Activated CD4-positive, alpha-beta T cell treated with anti-CD3 and anti-CD28 coated beads, Interleukin-2, Interleukin-4, amounts not matched to agents 100 ng/mL and 50 ng/mL, durations not matched to agents 16 hours and 8 hours (primary cell): ENCODE measurements around the gene PNCK.

Experiments used
- DNase-seq: peaks from one replicate; pipeline ENCODE4 v3.0.0-alpha.2; 2020; ENCODE audit warnings: low spot score

PNCK gene

DNA sequence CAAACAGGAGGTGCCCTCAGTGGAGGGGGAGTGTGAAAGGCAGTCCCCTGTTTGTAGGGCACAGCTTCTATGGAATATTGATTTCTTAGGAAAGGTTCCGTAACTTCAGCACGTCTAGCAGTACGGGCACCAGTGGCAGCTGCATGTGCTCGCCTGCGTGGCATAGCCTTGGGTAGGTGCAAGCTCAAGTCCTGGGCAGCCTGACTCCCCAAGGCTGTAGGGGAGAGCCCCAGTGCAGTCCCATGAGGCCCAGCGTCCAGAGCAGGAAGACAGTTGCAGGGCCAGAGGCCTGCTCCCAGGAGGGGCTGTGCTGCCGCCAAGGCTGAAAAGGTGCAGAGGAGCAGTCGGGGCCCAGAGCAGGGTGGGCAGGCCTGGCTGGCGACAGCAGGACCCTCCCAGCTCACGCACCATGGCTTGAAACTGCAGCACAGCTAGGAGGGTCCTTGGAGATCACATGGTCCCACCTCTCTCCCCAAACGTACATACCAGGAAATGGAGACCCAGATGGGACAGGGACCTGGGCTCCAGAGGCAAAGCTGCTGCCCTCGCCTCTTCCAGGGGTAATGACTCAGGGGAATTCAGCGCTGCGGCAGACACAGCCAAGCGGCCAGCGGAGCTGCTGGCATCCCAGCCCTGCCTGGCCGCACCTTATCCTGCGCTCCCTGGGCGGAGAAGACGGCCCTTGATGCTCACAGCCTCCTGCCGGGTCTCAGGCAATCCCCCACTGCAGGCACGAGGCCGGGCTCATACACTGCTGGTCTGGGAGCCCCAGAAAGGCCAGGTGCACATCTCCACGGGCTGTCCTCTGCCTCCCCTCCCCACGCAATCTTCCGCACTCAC lies 32.7 kb downstream of the PNCK start:
- no peak for DNase-seq

DNA sequence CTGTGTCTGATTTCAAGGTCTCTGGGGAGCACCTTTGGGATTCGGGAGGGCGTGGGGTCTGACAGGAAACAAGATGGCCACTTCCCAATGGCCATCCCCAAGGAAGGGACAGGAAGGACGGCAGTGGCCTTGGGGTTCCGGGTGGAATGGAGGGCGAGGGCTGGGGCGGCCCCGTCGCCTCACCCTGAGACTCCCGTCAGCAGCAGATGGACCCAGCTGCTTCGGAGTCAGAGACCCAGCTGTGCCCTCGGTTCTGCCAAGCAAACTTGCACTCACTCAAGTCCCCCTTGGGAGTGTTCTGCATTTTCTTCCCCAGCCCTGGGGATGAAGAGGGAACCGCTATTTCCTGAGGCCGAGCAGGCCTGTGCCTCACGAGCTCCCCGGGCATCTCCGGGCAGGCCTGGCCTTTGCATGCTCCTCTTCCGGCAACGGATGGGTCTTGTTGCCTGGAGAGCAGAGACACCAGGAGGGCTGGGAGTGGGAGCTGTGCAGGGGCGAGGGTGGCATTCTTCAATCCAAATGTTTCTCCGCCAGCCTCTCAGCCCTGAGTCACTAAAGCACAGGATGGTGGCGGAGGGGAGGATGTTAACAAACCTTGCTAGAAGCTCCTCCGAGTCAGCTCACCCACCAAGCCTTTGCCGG lies 33.4 kb downstream of the PNCK start:
- no peak for DNase-seq

DNA sequence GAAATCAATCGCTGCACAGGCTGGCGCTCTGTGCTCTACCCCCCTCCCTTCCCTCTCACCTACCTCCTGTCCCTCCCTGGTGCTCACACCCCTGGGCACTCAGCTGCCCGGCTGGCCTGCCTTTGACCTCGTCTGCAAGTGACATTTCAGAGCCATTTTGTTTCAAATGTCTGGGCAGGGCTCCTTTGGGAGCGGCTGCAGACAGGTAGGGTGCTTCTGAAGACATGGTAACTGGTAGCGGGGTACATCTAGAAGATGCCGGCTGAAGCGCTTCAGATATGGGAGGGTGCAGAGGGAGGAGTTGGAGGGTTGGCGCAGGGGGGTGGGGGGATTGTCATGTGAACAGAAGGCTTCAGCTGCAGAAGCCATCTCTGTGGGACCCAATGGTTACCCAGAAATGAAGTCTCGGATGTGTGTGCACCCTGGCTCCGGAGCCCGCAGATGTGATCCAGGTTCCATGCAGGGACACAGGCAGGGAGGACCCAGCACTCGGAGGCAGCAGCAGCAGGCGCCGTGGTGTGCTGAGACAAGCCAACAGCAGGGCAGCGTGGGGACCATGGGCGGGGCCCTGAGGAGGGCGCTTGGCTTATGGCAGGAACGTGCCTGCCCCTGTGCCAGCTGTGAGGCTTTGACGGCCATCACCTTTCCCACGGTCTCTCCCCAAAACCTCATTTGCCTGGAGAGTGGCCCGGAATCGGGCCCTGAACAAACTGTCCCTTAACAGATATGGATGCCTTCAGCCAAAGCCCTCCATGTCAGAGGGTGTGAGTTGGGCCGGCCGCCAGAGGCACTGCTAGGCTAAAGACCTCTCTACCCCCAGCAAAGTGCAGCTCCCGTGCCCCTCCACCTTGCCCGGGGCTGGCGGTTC lies 34.2 kb downstream of the PNCK start:
- no peak for DNase-seq

DNA sequence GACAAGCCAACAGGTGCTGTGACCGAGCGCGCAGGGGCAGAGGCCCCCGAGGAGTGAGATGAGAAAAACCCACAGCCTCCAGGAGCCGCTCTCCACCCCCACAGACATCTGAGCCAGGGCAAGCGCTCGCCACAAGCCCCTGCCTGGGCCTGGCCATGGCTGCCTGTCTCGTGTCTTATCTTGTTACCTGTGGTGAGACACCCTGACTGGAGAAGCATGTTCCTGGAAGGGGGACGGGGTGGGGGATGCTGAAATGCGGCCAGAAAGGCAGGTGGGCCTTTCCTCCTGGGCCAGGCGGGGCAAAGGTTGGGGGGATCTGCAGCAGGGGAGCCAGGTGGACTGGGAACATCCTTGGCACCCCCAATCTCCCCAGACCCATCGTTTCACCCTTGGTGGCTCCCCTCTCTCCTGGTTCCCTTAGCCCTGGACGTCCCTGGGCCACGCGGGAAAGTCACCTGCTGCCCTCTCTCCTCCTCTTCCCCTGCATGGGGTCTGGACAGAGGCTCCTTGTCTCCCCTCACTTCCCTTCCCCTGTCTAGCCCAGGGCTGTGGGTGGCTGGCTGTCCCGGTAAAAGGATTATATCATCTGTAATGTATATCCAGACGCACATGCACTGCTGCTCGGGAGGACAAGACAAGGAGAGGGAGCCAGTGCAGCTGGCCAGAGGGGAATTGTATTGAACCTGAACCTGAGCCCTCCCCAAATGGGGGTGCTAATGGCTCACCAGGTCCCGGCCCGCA lies 35.0 kb downstream of the PNCK start:
- DNase-seq: no peak

DNA sequence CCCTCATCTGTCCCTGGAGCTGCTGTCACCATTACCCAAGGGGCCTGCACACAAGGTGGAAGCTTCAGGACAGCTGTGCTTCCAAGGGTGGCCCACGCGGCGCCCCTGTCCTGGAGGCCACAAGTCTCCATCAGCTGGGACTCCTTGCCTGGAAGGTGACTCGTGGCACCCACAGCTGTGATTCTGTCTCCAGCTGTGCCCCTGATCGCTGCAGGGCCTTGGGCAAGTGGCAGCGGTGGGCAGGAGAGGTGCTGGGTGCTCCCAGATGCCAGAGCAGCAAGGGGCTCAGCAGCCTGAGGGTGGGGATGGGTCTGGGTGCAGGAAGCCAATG lies 35.6 kb downstream of the PNCK start:
- no peak for DNase-seq

DNA sequence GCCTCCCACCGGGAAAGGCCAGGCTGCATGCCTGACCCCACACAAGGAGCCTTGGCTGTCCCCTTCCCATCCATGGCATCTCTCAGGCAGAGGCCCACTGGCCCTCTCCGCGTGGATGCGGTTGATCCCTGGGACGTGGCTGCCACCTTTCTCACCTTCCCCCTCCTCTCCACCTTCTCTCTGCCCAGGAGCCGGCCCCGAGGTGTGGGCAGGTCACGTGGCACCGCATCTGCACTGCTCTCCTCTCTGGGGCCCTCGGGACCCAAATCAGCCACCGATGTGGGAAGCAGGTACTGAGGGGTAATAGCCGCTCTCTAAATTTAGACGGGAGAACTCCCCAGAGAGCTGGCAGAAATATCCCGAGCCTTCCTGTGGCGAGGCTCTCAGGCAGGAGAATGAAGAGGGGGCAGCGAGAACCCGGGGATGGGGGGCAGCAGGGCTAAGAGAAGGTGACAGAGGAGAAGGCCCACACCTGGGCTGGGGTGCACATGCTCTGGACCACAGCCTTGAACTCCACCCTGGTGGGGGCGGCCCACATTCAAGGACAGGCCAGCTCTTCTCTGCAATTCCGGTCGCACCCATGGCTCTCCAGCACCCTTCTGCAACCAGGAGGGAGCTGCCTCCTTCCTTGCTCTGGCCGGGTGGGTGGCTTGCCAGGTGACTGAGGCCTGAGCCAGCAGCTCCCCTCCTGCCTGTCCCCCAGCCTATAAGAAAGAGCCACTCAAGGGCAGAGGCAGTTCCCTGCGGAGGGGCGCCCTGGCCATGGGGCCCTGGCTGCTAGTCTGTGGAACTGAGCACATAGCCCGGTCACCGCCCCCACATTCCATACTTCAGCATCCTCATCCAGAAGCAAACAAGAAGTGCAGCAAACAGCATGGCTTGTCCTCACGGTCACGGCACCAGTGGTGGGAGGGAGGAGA lies 36.2 kb downstream of the PNCK start:
- no peak for DNase-seq

DNA sequence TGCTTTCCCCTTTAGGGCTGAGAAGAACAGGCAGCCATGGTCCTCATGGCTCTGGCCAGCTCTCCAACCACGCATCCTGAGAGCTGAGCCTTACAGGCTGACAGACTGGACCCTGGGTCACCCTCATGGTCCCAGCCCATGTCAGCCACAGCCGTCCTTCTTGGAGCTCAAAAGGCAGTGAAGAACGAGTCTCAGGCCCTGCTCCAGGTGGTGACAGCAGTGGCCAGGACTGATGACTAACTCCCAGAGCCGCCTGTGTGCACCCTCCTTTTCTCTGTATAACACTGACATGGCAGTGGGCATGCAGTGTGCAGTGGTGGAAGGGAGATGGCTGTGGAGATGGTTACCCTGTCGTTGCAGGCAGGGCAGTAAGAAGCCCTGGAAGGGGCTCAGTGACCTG lies 36.9 kb downstream of the PNCK start:
- no peak for DNase-seq

DNA sequence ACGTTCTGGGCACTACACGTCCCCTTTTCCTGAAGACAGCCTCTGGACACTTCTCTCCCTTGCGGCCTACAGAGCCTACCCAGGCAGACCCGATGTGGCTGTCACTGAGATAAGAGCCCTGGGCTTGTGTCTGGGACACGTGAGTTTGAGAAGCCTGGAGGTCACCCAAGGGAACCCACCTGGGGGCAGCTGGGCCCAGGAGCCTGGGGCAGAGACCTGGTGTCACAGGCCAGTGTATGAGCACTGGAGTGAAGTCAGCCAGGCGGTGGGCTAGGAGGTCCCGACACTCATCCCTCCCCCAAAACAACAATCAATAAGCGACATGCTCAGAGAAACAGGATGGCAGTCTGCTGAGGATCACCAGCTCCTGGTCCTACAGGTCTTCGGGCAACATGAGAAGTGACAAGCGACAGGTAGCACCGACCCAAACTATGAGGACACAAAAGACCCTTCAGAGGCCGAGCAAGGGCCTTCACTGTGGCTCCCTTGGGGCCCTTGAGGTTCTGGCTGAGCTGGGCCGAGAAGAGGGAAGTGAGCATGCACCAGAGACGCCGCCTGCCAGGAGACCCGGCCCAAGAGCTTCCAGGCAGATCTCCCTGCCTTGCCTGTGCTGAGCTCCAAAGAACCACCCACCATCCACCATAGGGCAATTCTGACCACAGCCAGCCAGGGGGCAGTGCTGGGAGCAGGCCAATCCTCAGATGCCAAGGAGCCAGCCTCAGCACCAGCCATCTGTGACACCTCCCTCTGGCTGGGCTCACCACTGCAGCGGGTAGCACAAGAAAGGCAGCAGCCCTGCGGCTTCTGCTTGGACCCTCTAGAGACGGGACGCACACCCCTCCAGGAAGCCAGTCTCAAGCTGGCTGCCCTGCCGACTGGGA lies 37.6 kb downstream of the PNCK start:
- DNase-seq: peak; percentile 33

DNA sequence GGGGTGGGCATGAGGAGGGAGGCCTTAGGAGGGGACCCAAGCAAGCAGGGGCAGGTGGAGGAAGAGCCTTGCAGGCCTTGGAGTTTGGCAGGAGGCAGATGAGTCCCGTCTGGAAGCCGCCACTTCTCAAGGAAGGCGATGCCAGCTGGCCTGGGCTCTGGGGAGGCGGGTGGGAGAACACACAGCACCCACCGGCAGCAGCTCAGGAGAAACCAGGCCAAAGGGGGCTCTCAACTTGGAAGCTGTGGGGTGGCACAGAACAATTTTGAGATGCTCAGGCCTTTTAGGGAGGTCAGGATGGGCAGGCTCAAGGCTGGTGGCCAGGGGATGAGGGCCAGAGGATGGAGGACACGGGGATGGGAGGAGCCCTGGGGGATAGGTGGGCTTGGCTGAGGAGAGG lies 38.2 kb downstream of the PNCK start:
- no peak for DNase-seq

DNA sequence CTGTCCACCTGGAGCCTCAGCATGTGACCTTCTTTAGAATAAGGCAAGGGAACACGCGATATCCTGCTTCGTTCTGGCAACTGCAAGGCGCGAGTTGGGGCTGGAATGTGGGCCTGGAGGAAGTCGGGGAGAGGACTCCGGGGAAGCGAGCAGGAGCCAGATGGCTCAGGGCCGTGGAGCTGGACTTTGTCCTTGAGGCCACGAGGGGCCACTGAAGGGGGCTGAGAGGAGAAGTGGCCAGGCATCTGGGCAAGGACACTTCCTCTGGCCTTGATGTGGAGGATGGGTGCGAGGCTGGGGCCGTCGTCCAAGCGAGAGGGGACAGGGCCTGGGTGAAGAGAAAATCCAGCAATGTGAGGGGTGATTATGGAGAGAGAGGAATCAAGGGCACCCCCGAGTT lies 38.8 kb downstream of the PNCK start:
- DNase-seq: no peak

DNA sequence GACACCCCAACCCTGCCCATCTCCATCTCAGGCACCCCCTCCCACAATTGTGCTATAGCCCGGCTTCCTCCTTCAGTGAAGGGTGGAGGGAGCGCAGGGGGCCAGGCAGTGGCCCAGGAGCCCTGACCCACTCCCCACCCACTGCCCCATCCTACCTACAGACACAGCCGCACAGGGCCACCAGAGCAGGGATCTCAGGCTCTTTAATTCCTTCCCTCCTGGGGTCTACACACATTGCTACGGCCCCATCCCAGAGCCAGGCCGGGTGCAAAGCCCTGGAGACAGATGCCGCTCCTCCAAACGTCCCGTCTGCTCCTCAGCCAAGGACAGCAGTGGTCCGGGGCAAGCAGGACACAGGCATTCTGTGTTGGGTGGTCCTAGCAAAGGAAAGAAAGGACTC lies 39.4 kb downstream of the PNCK start:
- DNase-seq: no peak

DNA sequence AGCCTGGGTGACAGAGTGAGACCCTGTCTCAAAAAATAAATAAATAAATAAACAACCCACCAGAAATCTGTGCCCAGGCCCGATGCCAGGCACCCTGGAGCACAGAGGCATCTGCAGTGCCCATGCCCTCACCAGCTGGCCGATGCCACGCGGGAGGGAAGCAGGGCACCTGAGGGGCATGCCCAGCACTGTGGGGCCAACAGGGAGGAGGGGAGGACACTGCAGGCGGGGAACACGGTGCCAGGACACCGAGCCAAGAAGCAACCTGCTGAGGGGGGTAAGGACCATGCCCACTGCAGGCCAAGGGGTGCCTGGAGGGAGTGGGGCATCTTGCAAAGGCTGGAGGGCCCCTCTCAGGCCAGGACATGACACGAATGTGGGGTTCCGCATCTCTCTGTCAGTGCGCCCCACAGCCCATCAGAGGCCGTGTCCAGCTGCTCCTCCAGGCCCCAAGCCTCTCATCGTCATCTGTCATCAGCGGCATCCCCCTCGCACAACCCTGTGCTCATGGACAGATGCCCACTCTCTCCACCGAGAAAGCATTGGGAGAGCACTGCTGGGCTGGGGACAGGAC lies 39.9 kb downstream of the PNCK start:
- DNase-seq: no peak

DNA sequence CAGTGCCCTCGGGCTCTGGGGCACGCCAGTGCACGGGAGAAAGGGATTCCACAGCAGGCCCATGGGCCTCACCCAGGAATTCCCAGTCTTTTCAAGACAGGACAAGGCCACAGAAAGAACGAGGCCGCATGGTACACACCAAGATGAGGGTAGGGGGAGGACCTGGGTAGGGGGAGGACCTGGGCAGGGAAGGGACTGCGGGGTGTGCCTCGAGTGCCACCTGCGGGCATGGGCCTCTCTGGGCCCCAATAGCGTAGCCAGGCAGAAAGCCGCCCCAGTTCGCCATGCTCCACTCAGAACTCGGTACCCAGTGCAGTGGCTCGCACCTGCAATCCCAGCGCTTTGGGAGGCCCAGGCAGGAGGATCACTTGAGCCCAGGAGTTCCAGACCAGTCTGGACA lies 40.6 kb downstream of the PNCK start:
- no peak for DNase-seq

DNA sequence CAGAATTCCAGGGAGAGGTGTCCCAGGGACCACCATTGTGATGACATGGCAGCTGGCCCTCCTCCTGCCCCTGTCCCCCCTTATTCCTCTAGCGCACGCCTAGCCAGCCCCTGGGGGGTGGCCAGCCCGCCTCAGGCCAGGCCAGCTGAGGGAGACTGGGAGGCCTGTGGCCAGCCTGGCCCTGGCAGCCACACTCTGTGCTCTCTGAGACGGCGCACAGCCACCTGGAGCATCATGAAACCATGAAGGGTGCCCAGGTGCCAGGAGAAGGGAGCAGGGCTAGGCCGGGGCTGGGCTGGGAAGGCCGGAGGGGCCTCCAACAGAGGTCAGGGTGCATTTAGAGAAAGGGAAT lies 41.0 kb downstream of the PNCK start:
- DNase-seq: no peak

DNA sequence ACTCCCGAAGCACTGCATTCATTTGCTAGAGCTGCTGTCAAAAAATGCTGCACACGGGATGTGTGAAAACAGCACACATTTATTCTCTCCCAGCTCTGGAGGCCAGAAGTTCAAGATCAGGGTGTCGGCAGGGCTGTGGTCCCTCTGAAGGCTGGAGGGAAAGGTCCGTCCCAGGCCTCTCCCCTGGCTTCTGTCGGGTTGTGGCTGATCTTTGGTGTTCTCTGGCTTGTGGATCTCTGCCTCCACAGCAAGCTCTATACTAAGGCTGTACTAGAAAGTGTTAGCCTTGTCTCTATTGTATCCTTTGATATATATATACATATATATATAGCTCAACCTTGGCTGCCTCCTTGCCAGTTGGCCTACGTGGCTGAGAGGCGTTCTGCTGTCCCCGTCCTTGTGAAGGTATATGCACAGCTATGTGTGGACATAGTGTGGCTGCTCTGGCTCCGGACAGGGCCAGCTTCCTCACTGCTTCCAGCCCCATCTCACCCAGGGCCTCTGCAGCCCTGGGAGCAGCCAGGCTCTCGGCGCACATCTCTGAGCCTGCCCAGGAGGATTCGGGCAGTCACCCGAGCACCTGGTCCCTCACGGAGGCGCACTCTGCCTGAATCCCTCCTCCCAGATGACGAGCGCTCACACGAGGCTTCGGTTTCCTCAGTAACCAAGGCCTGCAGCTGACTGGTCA lies 41.6 kb downstream of the PNCK start:
- no peak for DNase-seq

DNA sequence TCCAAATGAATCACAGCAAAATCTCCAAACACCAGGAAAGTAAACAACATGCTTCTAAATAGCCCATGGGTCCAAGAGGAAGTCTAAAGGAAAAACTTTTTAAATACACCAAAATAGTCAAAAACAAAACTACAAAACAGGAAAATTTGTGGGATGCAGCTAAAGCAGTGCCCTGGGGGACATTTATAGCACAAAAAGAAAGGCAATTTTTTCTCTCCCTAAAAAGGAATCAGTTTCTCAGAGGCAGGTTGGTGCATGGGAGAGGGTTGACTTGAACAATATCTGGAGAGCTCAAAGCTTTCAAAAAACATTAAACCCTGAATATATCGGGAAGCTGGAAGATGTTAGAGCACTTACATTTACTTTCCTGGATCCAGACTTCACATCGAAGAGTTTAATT lies 42.3 kb downstream of the PNCK start:
- DNase-seq: no peak

DNA sequence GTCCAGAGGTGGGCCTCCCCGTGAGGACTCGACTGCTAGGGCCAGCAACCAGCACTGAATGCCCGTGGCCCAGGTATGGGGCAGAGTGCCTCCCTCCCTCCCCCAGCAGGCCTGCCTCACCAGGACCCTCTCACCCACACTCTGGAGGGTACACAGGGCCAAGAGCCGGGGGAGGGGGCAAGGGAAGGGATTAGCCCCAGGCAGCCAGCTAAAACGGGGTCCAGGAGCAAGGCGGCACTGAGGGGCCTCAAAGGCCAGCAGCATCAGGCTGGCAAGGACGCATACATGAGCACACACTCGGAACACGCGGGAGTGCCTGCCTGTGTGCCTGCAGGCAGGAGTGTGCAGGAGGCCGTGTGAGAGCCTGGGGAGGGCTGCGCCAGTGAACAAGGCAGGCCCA lies 44.9 kb downstream of the PNCK start:
- no peak for DNase-seq

DNA sequence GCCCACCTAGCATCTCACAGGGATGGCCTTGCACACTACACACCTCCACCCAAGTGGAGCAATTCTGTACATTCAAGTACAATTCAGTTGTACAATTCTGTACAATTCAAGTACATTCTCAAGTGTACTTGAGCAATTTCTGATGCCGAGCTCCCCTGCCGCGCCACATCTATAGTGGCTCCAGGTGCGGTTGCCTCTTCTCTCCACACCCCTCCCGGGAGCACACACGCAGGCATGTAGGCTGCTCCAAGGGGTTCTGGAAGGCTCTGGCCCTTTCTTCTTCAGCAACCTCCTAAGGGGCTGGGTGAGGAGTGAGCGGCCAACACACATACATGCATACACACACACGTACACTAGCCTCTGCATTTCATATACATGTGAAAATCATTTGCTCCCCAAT lies 45.5 kb downstream of the PNCK start:
- DNase-seq: no peak

DNA sequence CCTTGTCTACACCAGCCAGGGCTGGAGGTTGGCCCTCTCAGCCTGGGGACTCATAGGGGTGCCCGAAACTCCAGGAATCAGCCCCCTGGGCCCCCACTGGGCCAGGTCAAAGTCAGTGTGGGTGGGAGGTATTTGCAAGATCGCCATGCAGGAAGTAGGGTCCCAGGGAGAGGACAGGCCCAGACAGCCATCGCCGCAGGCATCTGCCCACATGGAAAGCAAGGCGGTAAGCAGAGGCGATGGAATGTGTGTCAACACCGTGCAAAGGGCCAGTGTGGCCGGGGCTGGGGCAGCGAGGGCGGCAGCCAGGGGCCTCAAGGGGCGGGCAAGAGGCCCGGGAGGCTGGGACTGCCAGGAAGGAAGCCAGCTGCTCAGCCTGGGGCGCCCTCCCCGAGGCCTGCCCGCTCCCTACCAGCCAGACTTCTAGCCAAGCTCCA lies 45.9 kb downstream of the PNCK start:
- DNase-seq: no peak
